HG02763 (cell line): ENCODE data around the gene GYS1.
"Not testable (repeated sequence)": the region's sequence is repeated elsewhere in the genome, so short reads cannot be mapped to it uniquely, and the experiment has no call there.

Experiments
- ATAC-seq: cut with Tn5 transposase; IDR thresholded peaks from one replicate; pipeline ENCODE4 v1.9.1; 2021; ENCODE audit warnings: mild to moderate bottlenecking, moderate library complexity; ENCODE audit not compliant: unreplicated experiment

Gene GYS1

DNA sequence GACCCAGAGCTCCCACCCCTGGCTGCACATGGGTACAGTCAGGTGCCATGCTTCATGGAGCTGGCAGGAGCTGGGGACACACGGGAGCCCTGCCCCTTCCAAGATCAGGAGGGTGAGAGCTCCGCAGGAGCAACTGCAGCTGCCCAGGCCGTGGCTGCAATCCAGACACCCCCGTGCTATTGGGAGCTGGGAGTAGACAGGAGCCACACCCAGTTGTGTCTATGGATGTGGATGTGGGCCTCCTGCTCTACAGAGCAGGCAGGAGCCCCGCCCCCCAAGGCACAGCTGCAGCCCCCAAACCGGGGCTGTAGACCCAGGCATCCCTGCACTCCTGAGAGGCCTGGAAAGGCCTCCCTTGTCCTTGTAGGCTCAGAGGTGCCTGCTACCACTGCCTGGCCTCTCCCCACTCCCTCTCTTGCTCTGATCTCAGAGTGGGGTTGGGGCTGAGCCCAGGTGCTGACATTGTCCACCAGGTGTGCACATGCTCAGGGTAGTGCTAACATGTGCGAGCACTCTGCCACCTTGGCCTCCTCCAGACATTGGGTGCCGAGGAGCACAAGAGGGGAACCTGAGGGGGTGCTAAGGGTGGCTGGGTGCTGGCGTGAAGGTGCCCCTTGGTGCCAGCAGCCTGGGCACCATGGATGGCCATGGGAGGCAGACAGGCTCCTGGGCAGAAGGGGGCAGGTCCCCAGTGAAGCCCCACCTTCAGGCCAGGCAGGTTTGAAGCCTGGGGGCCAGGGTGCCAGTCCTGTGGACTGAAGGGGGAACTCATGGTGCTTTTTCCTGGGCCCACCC is 46.4 kb downstream of the GYS1 start:
- ATAC-seq = no peak

GRCh38 chr19:48945817-48946216 is 47.3 kb downstream of the GYS1 start:
- ATAC-seq = no peak

DNA sequence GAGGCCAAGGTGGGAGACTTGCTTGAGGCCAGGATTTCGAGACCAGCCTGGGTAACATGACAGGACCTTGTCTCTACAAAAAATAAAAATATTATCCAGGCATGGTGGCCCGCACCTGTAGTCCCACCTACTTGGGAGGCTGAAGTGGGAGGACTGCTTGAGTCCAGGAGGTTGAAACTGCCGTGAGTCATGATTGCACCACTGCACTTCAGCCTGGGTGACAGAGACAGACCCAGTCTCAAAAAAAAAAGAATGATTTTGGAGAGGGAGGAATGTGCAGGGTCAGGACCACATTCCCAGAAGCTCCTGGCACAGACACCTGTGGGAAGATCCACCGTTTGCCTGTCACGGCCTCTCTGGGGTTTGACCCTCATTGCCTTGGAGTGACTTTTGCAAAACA is 47.7 kb downstream of the GYS1 start:
- ATAC-seq = no peak

DNA sequence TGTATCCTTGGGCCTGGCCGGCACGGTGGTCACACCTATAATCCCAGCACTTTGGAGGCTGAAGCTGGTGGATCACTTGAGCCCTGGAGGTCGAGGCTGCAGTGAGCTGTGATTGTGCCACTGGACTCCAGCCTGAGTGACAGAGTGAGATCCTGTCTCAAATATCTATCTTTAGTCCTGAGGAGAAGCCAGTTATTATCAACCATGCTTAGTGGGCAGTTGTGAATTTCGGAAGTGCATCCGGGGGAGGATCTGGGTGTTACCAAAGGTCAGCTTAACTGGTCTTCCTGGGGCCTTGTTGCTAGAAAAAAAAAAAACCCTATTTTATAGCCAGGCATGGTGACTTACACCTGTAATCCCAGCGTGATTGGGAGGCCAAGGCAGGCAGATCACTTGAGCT is 50.0 kb downstream of the GYS1 start:
- ATAC-seq = no peak

GRCh38 chr19:48940902-48941301 is 52.2 kb downstream of the GYS1 start:
- no peak for ATAC-seq

GRCh38 chr19:48938256-48938655 is 54.9 kb downstream of the GYS1 start:
- ATAC-seq = no peak

GRCh38 chr19:48935864-48936263 is 57.2 kb downstream of the GYS1 start:
- ATAC-seq = no peak

DNA sequence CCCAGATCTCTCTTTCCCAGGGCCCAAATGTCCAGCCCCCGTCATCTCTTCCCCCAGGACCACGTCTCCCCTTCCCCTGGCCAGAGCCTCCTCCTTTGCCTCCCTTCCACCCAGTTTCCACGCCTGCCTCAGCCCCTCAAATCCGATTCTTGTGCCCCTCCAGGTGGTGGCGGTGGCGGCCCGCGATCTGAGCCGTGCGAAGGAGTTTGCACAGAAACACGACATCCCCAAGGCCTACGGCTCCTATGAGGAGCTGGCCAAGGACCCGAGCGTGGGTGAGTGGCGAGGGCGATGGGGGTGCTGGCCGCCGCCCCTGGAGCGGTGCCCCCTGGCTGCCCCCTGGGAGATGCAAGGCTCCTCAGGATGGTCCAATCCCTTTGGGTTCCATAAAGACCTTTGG is 58.3 kb downstream of the GYS1 start:
- ATAC-seq = no peak

DNA sequence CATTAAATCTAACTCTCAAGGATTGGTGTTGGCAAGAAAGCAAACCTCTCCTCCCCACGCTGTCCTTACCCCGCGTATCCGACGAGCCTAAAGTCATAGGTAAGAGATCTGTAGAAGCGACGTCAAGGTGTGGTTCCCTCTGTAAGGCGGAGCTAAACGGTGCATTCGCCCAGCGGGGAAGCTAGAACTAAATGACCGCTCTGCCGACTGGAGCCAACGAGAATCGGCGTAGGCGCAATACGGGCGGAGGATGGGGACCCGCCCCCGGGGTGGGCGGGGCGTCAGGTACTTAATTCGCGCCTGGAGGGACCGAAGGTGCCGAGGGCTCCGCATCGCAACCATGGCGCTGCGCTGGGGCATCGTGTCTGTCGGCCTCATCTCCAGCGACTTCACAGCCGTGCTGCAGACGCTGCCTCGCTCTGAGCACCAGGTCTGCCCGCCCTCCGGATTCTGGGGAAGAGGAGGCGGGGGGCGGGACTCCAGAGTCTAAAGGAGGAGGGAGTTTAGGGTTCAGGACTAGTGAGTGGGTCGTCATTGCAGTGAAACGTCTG is 59.7 kb downstream of the GYS1 start, which contains the start of gene DHDH:
TSS of gene DHDH (plus strand) at position 318 of the 551 bp plus-strand sequence. CDS start at position 341, 23 bp downstream.
- no peak for ATAC-seq

DNA sequence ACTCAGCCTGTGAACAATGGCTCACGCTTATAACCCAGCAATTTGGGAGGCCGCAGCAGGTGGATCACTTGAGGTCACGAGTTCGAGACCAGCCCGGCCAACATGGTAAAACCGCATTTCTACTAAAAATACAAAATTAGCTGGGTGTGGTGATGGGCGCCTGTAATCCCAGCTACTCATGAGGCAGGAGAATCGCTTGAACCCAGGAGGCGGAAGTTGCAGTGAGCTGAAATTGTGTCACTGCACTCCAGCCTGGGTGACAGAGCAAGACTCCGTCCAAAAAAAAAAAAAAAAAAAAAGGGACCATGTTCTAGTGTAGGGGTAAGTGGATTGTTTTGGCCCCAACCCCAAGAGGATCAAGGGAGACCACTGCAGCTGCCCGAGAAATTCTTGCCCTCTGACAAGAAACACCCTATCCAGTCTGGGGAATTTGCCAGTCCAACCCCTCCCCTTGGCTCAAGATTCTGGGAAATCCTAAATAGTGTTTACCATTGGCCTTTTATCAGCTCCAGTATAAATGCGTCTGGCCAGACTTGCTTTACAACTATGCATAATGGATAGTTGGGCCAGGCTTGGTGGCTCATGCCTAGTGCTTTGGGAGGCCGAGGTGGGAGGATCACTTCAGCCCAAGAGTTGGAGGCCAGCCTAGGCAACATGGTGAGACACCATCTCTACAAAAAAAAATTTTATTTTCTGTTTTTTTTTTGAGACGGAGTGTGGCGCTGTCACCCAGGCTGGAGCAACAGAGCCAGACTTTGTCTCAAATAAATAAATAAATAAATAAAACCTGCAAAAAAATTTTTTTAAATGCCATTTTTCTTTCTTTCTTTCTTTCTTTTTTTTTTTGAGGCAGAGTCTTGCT is 64.7 kb downstream of the GYS1 start:
- ATAC-seq = no peak

DNA sequence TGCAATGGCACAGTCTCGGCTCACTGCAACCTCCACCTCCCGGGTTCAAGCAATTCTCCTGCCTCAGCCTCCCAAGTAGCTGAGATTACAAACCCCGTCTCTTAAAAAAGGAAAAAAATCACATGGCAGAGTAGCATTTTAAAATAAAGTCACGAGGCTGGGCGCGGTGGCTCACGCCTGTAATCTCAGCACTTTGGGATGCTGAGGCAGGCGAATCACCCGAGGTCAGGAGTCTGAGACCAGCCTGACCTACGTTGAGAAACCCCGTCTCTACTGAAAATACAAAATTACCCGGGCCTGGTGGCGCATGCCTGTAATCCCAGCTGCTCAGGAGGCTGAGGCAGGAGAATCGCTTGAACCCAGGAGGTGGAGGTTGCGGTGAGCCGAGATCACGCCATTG is 65.4 kb downstream of the GYS1 start:
- not testable (repeated sequence) for ATAC-seq

DNA sequence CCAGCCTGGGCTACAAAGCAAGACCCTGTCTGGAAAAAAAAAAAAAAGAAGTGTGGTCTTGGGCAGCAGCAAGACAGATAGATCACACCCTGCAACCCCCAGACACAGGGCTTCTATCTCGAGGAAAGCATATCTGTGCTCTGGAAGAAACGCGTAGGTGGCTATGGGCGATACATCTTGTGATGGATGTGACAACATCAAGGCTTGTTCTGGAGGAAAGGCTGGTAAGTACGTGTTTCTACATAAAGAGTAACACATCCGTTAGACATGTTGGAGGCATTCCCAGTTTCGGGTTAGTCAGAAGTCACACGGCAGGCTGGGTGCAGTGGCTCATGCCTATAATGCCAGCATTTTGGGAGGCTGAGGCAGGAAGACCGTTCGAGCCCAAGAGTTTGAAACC is 66.2 kb downstream of the GYS1 start:
- ATAC-seq = no peak

DNA sequence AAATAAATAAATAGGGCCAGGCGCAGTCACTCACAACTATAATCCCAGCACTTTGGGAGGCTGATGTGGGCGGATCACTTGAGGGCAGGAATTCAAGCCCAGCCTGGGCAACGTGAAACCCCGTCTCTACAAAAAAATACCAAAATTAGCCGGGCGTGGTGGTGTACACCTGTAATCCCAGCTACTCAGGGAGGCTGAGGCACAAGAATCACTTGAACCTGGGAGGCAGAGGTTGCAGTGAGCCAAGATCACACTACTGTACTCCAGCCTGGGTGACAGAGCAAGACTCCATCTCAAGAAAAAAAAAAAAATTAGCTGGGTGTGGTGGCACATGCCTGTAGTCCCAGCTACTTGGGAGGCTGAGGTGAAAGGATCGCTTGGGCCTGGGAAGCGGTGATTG is 67.2 kb downstream of the GYS1 start:
- not testable (repeated sequence) for ATAC-seq

- no peak for ATAC-seq
Measured at GRCh38 chr19:48925240-48925843, 67.8 kb downstream of the GYS1 start.

- ATAC-seq = no peak
Measured at GRCh38 chr19:48922548-48923490, 70.3 kb downstream of the GYS1 start.

DNA sequence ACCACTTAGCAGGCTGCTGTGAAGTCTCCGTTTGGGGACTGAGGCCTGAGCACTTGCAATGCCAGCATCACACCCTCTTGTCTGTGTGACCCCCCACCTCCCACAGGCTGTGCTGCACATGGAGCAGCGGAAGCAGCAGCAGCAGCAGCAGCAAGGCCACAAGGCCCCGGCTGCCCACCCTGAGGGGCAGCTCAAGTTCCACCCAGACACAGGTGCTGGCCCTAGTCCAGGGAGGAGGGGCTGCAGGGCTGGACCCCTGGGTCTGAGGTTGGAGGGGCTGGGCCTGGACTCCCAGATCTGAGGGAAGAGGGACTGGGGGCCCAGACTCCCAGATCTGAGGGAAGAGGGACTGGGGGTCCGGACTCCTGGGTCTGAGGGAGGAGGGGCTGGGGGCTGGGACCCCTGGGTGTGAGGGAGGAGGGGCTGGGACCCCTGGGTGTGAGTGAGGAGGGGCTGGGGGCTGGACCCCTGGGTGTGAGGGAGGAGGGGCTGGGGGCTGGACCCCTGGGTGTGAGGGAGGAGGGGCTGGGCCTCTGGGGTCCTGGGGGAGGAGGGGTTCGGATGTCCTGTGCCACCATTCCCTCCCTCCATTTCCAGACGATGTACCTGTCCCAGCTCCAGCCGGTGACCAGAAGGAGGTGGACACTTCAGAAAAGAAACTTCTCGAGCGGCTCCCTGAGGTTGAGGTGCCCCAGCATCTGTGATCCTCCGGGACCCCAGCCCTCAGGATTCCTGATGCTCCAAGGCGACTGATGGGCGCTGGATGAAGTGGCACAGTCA is 71.2 kb downstream of the GYS1 start:
- ATAC-seq = no peak

- no peak for ATAC-seq
Measured at GRCh38 chr19:48920949-48921348, 72.2 kb downstream of the GYS1 start.

DNA sequence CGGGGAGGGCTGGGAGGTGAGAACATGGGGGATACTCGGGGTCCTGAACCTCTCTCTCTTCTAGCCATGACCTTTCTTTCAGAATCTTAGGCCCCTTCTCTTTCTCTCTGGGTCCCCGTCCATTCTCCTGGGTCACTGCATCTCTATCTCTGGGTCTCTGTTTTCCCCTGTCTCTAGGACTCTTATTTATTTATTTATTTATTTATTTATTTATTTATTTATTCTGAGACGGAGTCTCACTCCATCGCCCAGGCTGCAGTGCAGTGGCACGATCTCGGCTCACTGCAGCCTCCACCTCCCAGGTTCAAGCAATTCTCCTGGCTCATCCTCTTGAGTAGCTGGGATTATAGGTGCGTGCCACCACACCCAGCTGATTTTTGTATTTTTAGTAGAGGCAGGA is 73.8 kb downstream of the GYS1 start:
- not testable (repeated sequence) for ATAC-seq

- no peak for ATAC-seq
Measured at GRCh38 chr19:48918801-48919247, 74.3 kb downstream of the GYS1 start.
